IMR-90 (cell line): ENCODE measurements around the gene DCUN1D2. TPM values are rescaled to one million over a fixed set of nuclear protein-coding genes. Genes with fewer than 3 reads are reported as not detected.

Experiments
- ATAC-seq: fragments of 200-7000 bp; cut with Tn5 transposase; 2 replicates; pipeline ENCODE4 v1.9.1; 2020; ENCODE audit warnings: low read depth, mild to moderate bottlenecking, moderate library complexity
- BruUV-seq: library from RNA; stranded (reverse); fragments of 400-500 nt; replicated peaks from 2 replicates; lab custom pipeline; 2021; lab: Mats Ljungman, UMichigan
- CTCF ChIA-PET: fragments of 300-600 bp; formaldehyde crosslinking; extraction: SDS; loops from one replicate; lab custom pipeline; 2021; ENCODE audit warnings: antibody characterized with exemption; lab: Yijun Ruan, JAX
- POLR2A ChIA-PET: fragments of 300-600 bp; sonication (Branson Sonifier 250); formaldehyde crosslinking; loops from one replicate; lab custom pipeline; 2022; ENCODE audit warnings: antibody characterized with exemption; ENCODE audit not compliant: unreplicated experiment; lab: Charles Lee
- DNase-seq: peaks from one replicate; pipeline ENCODE4 v3.0.0; 2013
- H2AFZ ChIP-seq: replicated peaks from 2 replicates; pipeline ENCODE3; 2013; ENCODE audit warnings: low read length, mild to moderate bottlenecking; ENCODE audit not compliant: poor library complexity
- H2AK5ac ChIP-seq: 2 replicates; pipeline ENCODE4 v1.6.1; 2013; ENCODE audit warnings: low read depth, low read length, inconsistent platforms
- H2AK9ac ChIP-seq: replicated peaks from 2 replicates; pipeline ENCODE3; 2013; ENCODE audit warnings: mild to moderate bottlenecking, low read depth, low read length, moderate library complexity; ENCODE audit not compliant: poor library complexity
- H2BK120ac ChIP-seq: 2 replicates; pipeline ENCODE4 v1.6.1; 2013; ENCODE audit warnings: low read depth, low read length, inconsistent platforms
- H2BK15ac ChIP-seq: 3 replicates; pipeline ENCODE4 v1.6.1; 2013; ENCODE audit warnings: low read depth, low read length, inconsistent platforms
- H2BK20ac ChIP-seq: 2 replicates; pipeline ENCODE4 v1.6.1; 2013; ENCODE audit warnings: low read depth, mild to moderate bottlenecking, inconsistent platforms, low read length, moderate library complexity
- H2BK5ac ChIP-seq: 2 replicates; pipeline ENCODE4 v1.6.1; 2013; ENCODE audit warnings: mild to moderate bottlenecking, low read depth, low read length, inconsistent platforms; ENCODE audit not compliant: poor library complexity, severe bottlenecking
- H3K14ac ChIP-seq: replicated peaks from 2 replicates; pipeline ENCODE4 v1.6.1; 2013; ENCODE audit warnings: low read depth, low read length, inconsistent platforms
- H3K18ac ChIP-seq: 2 replicates; pipeline ENCODE4 v1.6.1; 2013; ENCODE audit warnings: low read depth, low read length, control low read depth
- H3K23ac ChIP-seq: 2 replicates; pipeline ENCODE4 v1.6.1; 2013; ENCODE audit warnings: low read depth, low read length, inconsistent platforms
- H3K27ac ChIP-seq: 2 replicates; pipeline ENCODE4 v1.5.1; 2013; ENCODE audit warnings: mild to moderate bottlenecking, control low read depth, low read length; ENCODE audit not compliant: insufficient read depth
- H3K27me3 ChIP-seq: 2 replicates; pipeline ENCODE4 v1.6.1; 2013; ENCODE audit warnings: low read length; ENCODE audit not compliant: control insufficient read depth, insufficient read depth
- H3K36me3 ChIP-seq: 2 replicates; pipeline ENCODE4 v1.6.1; 2013; ENCODE audit warnings: low read length, mixed read lengths; ENCODE audit not compliant: control insufficient read depth, insufficient read depth
- H3K4ac ChIP-seq: 2 replicates; pipeline ENCODE4 v1.6.1; 2013; ENCODE audit warnings: low read depth, low read length, inconsistent platforms
- H3K4me1 ChIP-seq: 2 replicates; pipeline ENCODE4 v1.6.1; 2013; ENCODE audit warnings: low read length, mixed read lengths; ENCODE audit not compliant: control insufficient read depth, insufficient read depth
- H3K4me2 ChIP-seq: 2 replicates; pipeline ENCODE4 v1.6.1; 2013; ENCODE audit warnings: low read depth, mild to moderate bottlenecking, control low read depth, low read length, moderate library complexity
- H3K4me3 ChIP-seq: 2 replicates; pipeline ENCODE4 v1.5.1; 2013; ENCODE audit warnings: low read depth, mild to moderate bottlenecking, control low read depth, low read length, moderate library complexity; ENCODE audit not compliant: insufficient read depth
- H3K56ac ChIP-seq: 2 replicates; pipeline ENCODE4 v1.6.1; 2013; ENCODE audit warnings: low read length, inconsistent platforms; ENCODE audit not compliant: insufficient read depth; ENCODE audit errors: extremely low read depth
- H3K79me1 ChIP-seq, 2 experiments: 2 replicates each; pipeline ENCODE4 v1.6.1; 2013; ENCODE audit warnings: low read length in 2 of 2, inconsistent platforms in 1 of 2, low read depth in 1 of 2
- H3K9ac ChIP-seq: 2 replicates; pipeline ENCODE4 v1.6.1; 2013; ENCODE audit warnings: low read depth, low read length, control low read depth
- H3K9me1 ChIP-seq: 2 replicates; pipeline ENCODE4 v1.6.1; 2013; ENCODE audit warnings: low read length, inconsistent platforms; ENCODE audit not compliant: insufficient read depth
- H3K9me3 ChIP-seq: 2 replicates; pipeline ENCODE4 v1.6.1; 2013; ENCODE audit warnings: low read length; ENCODE audit not compliant: control insufficient read depth, insufficient read depth
- H4K20me1 ChIP-seq: 2 replicates; pipeline ENCODE4 v1.6.1; 2013; ENCODE audit warnings: low read length, inconsistent platforms; ENCODE audit not compliant: insufficient read depth
- H4K5ac ChIP-seq: 2 replicates; pipeline ENCODE4 v1.6.1; 2013; ENCODE audit warnings: mild to moderate bottlenecking, low read depth, low read length, control low read depth
- H4K8ac ChIP-seq, 2 experiments: 2 replicates each; pipeline ENCODE4 v1.6.1; 2013; ENCODE audit warnings: low read depth in 2 of 2, low read length in 2 of 2, control low read depth in 1 of 2, inconsistent platforms in 1 of 2
- H4K91ac ChIP-seq: 2 replicates; pipeline ENCODE4 v1.6.1; 2013; ENCODE audit warnings: low read depth, low read length, inconsistent platforms; ENCODE audit not compliant: insufficient read depth
- MAZ ChIP-seq: IDR thresholded peaks from 2 replicates; pipeline ENCODE4 v1.6.1; 2012; ENCODE audit warnings: low read depth, mild to moderate bottlenecking, low read length, improper control_type of control experiment, moderate library complexity, borderline replicate concordance
- RAD21 ChIP-seq: IDR thresholded peaks from 2 replicates; pipeline ENCODE4 v1.6.1; 2012; ENCODE audit warnings: low read length, improper control_type of control experiment
- WGBS, 2 experiments: methylation state at CpG; one replicate each; pipeline versions ENCODE4 v1.1.5 to v1.1.7; 2013; ENCODE audit warnings: missing lambda C conversion rate in 2 of 2; ENCODE audit not compliant: insufficient read length in 1 of 2; ENCODE audit errors: extremely low coverage in 2 of 2; 5-methylcytosine and 5-hydroxymethylcytosine counted together
- dilution Hi-C: fragments of 300-500 bp; cut with HindIII; formaldehyde crosslinking; loops from one replicate; pipeline ENCODE4 v1.14.3; 2018; ENCODE audit warnings: low sequenced_read_pairs; ENCODE audit not compliant: unreplicated experiment
- in situ Hi-C: fragments of 300-500 bp; cut with MboI; formaldehyde crosslinking; loops from 3 replicates; pipeline ENCODE4 v1.14.3; 2019; ENCODE audit warnings: low sequenced_read_pairs, inconsistent platforms, mixed read lengths
- intact Hi-C: fragments of 100-400 bp; cut with micrococcal nuclease; formaldehyde crosslinking; loops from 2 replicates; pipeline ENCODE4 v1.10.0; 2022
- polyA plus RNA-seq, 3 experiments: library from polyadenylated mRNA; depleted of rRNA; stranded (reverse); fragments of >200 nt; gene quantifications; 2 replicates each; pipeline ENCODE4 v1.2.3, GENCODE V29; 2012; ENCODE audit warnings: low replicate concordance in 1 of 3
- total RNA-seq: library from RNA; depleted of rRNA; stranded (reverse); fragments of >200 nt; gene quantifications from 2 replicates; pipeline ENCODE4 v1.2.3, GENCODE V29; 2012

Gene DCUN1D2
- total and polyA plus RNA-seq, 2 of the 4 experiments (the other 2 are of a cell fraction) = 8.1 to 11.5 TPM

- Histone ChIP-seq H2AK5ac (no peak overlapping the region), H4K20me1 (no peaks in the 10 kb centered on the region), H3K27ac (no peak overlapping the region), H3K9me1 (no peaks in the 10 kb centered on the region; the same call in 1 of the 2 replicates), H3K4me3 (no peak overlapping the region), H2AK9ac (no peak overlapping the region), H3K14ac (no peak overlapping the region), H2BK120ac (no peak overlapping the region), H3K18ac (no peak overlapping the region), H3K9me3 (no peaks in the 10 kb centered on the region), H2BK15ac (no peak overlapping the region), H4K5ac (no peak overlapping the region), H2BK20ac (no peak overlapping the region), H3K4me2 (no peak overlapping the region), H3K4ac (no peak overlapping the region), H2AFZ (no peak overlapping the region), H4K8ac (no peak overlapping the region), H3K9ac (no peak overlapping the region), H3K56ac (no peak overlapping the region), H3K36me3 (peaks cover 27% of the 10 kb centered on the region; the same call in 1 of the 2 replicates), H3K79me1 (peaks cover 0 to 5% of the 10 kb centered on the region in 2 experiments; a peak in 2 of 4 replicates), H3K27me3 (no peaks in the 10 kb centered on the region), H2BK5ac (no peak overlapping the region), H3K4me1 (no peaks in the 10 kb centered on the region), H3K23ac (no peak overlapping the region), H4K91ac (no peak overlapping the region)
- ATAC-seq (no peak), DNase-seq (no peak)
- intact Hi-C loops = loop anchor here (2.0 kb wide), 1 partner anchor 509 kb away; no protein-coding TSS in a partner anchor
- ChIA-PET POLR2A (no interaction called here), CTCF (no interaction called here)
- in situ Hi-C loops = no loop called here
- BruUV-seq = no TSS peak
- WGBS, 2 experiments = 84% methylated on average over 6 of the region's 24 CpGs; no CpG with 5 or more reads in 1 of the 2 experiments
- TF ChIP-seq RAD21 (no peak), MAZ (no peak)
- dilution Hi-C loops = no loop called here
Observed at GRCh38 chr13:113451951-113452421, 38.5 kb downstream of the DCUN1D2 start.
